Epithelial cell of proximal tubule (primary cell): ENCODE results near the gene CAND2. TPM values are rescaled to one million over a fixed set of nuclear protein-coding genes. Genes with fewer than 3 reads are reported as not detected.

Source experiments
- DNase-seq: peaks from one replicate; pipeline ENCODE4 v3.0.0-alpha.2; 2011; ENCODE audit warnings: low read depth
- H3K4me3 ChIP-seq: 2 replicates; pipeline ENCODE4 v1.5.1; 2011; ENCODE audit warnings: low read depth, mild to moderate bottlenecking, low read length
- total RNA-seq: library from RNA; depleted of rRNA; stranded (reverse); fragments of >200 nt; gene quantifications from 2 replicates; pipeline ENCODE4 v1.2.3, GENCODE V29; 2015
- TF ChIP-seq, protein P1 (sequence below): conservative IDR thresholded peaks from 2 replicates; pipeline ENCODE4 v1.5.1; 2012; ENCODE audit warnings: low read depth, mild to moderate bottlenecking, low read length

Gene CAND2
- 5.9 and 6.1 TPM in 2 replicates for total RNA-seq

DNA sequence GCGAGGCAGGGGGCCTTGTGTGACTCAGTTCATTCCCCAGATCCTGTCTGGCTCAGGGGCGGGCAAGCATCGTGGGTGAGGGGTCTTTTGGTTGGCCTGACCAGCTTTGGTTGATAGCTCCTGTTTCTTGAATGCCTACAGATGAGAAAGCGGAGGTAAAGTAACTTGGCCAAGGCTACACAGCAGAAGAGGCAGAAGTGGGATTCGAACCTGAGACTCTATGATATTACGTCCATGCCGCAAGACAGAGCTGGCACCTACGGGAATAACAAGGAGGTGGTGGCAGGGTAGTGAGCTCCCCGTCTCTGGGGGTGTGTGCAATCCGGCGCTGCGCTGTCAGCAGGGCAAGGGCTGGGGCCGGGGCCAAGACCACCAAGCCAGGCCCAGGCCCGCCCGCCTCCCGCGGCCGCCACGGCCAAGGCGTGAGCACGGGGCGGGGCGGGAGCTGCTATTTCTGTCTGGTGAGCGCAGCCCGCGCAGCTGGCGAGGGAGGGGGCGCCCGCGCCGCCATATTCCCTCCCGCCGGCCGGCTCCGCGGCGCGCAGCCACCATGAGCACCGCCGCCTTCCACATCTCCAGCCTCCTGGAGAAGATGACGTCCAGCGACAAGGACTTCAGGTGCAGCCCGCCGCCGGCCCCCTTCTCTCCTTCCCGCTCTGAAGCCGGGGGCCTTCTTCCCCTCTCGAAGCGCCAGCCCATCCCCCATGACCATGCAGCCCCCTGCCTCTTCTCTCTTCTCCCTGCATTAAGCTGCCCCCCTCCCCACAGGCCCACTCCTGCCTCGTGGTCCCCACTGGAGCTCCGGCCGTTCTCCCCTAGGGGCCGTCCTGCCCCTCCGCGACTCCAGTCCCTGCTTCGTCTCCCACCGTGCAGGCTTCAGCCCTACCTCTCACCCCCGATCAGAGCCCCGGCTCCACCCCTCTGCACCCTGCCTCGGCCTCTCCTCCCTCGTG is at the start of gene CAND2:
Gene CAND2 (plus strand): TSS at position 510 of the 953 bp plus-strand sequence. CDS start 41 bp downstream, at position 551.
- H3K4me3 ChIP-seq: peak within 1 kb of the TSS; percentile 54
- TF ChIP-seq, protein P1, sequence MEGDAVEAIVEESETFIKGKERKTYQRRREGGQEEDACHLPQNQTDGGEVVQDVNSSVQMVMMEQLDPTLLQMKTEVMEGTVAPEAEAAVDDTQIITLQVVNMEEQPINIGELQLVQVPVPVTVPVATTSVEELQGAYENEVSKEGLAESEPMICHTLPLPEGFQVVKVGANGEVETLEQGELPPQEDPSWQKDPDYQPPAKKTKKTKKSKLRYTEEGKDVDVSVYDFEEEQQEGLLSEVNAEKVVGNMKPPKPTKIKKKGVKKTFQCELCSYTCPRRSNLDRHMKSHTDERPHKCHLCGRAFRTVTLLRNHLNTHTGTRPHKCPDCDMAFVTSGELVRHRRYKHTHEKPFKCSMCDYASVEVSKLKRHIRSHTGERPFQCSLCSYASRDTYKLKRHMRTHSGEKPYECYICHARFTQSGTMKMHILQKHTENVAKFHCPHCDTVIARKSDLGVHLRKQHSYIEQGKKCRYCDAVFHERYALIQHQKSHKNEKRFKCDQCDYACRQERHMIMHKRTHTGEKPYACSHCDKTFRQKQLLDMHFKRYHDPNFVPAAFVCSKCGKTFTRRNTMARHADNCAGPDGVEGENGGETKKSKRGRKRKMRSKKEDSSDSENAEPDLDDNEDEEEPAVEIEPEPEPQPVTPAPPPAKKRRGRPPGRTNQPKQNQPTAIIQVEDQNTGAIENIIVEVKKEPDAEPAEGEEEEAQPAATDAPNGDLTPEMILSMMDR: no peak
- DNase-seq: no peak

- H3K4me3 ChIP-seq: no peak overlapping the region
- TF ChIP-seq, protein P1: no peak
- DNase-seq: no peak
These were observed 48.0 kb upstream of the CAND2 start for GRCh38 chr3:12748477-12748876.

DNA sequence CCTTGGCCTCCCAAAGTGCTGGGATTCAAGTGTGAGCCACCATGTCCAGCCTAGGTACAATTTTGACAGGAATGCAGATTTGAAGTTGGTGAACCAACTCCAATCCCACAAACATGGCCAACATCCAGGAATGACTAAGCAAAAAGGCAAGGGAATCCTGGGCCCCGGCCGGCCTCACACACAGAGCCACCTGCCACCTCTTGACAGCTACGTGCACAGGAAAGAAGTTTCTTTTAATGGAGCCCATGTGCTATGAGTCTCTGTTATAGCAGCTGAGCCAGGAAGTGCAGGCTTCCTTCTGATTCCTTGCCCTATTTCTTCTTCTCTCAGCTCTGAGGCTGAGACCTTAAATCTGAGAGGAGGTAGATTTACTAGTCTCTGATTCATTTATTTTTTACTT is 46.3 kb upstream of the CAND2 start:
- H3K4me3 ChIP-seq: no peak overlapping the region
- DNase-seq: peak; percentile 65
- TF ChIP-seq, protein P1: no peak

GRCh38 chr3:12750658-12751071 is 45.8 kb upstream of the CAND2 start:
- TF ChIP-seq, protein P1: no peak
- no peak for DNase-seq

GRCh38 chr3:12751571-12751970 is 44.9 kb upstream of the CAND2 start:
- no peak for DNase-seq
- no peak overlapping the region for H3K4me3 ChIP-seq
- TF ChIP-seq, protein P1: no peak

More at GRCh38 chr3:12750658-12751071, 45.8 kb upstream of the CAND2 start:
- H3K4me3 ChIP-seq: no peak overlapping the region

GRCh38 chr3:12752102-12752501 is 44.4 kb upstream of the CAND2 start:
- H3K4me3 ChIP-seq: no peak overlapping the region
- TF ChIP-seq, protein P1: no peak
- no peak for DNase-seq
